Ishikawa (cell line): Measurements from ENCODE around the gene RAPGEF4.

Experiments used
- TCF12 ChIP-seq: IDR thresholded peaks from 2 replicates; pipeline ENCODE4 v1.6.1; 2012; ENCODE audit warnings: low read depth
- TF ChIP-seq, protein P1 (sequence below): IDR thresholded peaks from 2 replicates; pipeline ENCODE4 v1.6.1; 2012

DNA sequence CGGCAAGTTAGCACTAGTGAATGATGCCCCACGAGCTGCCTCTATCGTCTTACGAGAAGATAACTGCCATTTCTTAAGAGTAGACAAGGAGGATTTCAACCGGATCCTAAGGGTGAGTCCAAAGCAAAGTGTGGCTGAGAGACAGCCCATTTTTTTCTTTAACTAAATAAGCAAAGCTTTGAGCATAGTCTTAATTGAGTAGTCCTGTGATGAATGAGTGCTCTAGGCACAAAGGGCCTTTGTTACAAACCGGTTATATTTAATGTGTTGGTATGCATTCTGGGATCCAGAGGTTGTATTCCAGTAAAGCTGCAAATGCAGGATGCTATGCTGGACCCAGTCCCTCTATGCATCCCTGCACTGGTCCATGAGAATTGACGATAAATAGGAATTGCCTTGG lies 253.1 kb downstream of the RAPGEF4 start:
- TF ChIP-seq, protein P1, sequence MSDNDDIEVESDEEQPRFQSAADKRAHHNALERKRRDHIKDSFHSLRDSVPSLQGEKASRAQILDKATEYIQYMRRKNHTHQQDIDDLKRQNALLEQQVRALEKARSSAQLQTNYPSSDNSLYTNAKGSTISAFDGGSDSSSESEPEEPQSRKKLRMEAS = no peak
- no peak for TF ChIP-seq TCF12
